Left lung (tissue), 10 donors: ENCODE data around the gene TACC3. TPM values are rescaled to one million over a fixed set of nuclear protein-coding genes. Genes with fewer than 3 reads are reported as not detected.

Source experiments
- ATAC-seq: fragments of 200-7000 bp; cut with Tn5 transposase; one replicate; pipeline ENCODE4 v1.9.1; 2020; ENCODE audit warnings: moderate library complexity
- DNase-seq, 4 donors: peaks; one replicate each; pipeline ENCODE4 v3.0.0-alpha.2; 2013 to 2020
- H3K27ac ChIP-seq, 2 donors: fragments of 200-600 bp; sonication (generic) in 1 of 2; one replicate each; pipeline versions ENCODE4 v1.5.0 to v1.8.0; 2020 to 2021
- H3K27me3 ChIP-seq, 2 donors: fragments of 200-600 bp; sonication (generic) in 1 of 2; one replicate each; pipeline versions ENCODE4 v1.5.0 to v1.8.0; 2020 to 2021
- H3K36me3 ChIP-seq, 2 donors: fragments of 200-600 bp; sonication (generic) in 1 of 2; one replicate each; pipeline versions ENCODE4 v1.5.0 to v1.8.0; 2020 to 2021
- H3K4me1 ChIP-seq, 2 donors: fragments of 200-600 bp; one replicate each; pipeline ENCODE4 v1.8.0; 2021
- H3K4me3 ChIP-seq, 2 donors: fragments of 200-600 bp; sonication (generic) in 1 of 2; one replicate each; pipeline versions ENCODE4 v1.5.0 to v1.8.0; 2020 to 2021; ENCODE audit warnings: mild to moderate bottlenecking in 1 of 2
- H3K9me3 ChIP-seq, 2 donors: fragments of 200-600 bp; sonication (generic) in 1 of 2; one replicate each; pipeline versions ENCODE4 v1.5.0 to v1.8.0; 2020 to 2021
- CTCF ChIP-seq, 2 donors: fragments of 200-600 bp; sonication (generic) in 1 of 2; IDR thresholded peaks; one replicate each; pipeline versions ENCODE4 v1.5.0 to v1.8.0; 2021; ENCODE audit warnings: antibody characterized with exemption in 2 of 2
- intact Hi-C, 2 donors: fragments of 100-400 bp; cut with DNase I; formaldehyde crosslinking; loops; one replicate each; pipeline versions ENCODE4 v1.11.2 to v1.14.2; 2022
- polyA plus RNA-seq, 6 donors: library from polyadenylated mRNA; unstranded; fragments of 120-200 nt; gene quantifications; one replicate each; pipeline ENCODE4 v1.2.1, GENCODE V29; 2013; ENCODE audit not compliant: insufficient read length in 6 of 6
- total RNA-seq, 2 donors: library from RNA; stranded (reverse); fragmentation: NEBNext Ultra II Directional; extraction: Animal tissue kit (Norgen Biotek cat#: 25700); gene quantifications; one replicate each; pipeline ENCODE4 v1.2.1, GENCODE V29; 2021
- donor health status: DM: no; HTN: yes; CAD: no.
- donor health status: DM: no; HTN: no; CAD: no.

TACC3 gene
- total and polyA plus RNA-seq, 8 donors, result 20.3 to 76.2 (median 44.7) TPM

GRCh38 chr4:1773754-1774153, 52.4 kb downstream of the TACC3 start:
- Histone ChIP-seq H3K4me1 (peaks cover 0 to 7% of the 10 kb centered on the region in 2 donors), H3K36me3 (no peaks in the 10 kb centered on the region), H3K27ac (no peak overlapping the region), H3K4me3 (no peak overlapping the region), H3K9me3 (no peaks in the 10 kb centered on the region), H3K27me3 (peaks cover under 1 to 34% of the 10 kb centered on the region in 2 donors)
- no peak for ATAC-seq
- intact Hi-C loops, result no loop called here
- DNase-seq, result no peak
- no peak for TF ChIP-seq CTCF (IDR thresholded peaks at IDR 0.05)

DNA sequence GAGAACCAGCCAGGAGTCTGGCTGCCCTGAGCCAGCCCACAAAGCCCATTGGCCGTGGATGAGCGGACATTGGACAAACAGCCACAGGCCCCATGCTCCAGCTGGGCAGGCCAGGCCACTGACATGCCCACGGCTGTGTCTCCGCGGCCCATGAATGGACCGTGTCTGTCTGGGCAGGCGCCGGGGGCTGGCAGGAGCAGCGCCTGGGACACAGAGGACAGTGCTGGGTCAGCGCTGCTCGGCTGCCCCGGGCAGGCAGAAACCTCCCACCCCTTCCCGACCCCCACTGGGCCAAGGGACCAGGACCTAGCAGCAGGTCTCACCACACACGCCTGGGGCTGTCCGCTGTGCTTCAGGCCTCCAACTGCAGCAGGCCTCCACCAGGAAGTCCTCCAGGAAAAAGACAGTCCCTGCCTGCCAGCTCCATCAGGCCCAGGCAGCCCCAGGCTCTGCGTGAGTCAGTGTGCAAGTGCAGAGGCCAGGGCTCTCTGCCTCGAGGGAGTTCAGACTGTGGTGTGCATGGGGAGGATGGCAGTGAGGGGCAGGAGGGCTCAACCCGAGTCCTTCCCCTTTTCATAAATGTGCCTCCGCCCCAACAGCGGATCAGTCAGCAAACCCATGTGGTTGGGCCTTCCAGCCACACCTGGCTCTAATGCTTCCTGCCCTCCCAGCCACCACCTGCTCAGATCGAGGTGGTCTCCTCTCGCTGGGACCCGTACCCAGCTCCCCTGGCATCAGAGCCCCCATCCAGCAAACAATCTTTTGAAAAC, 54.6 kb downstream of the TACC3 start:
- Histone ChIP-seq H3K27me3 (peaks cover 0 to 13% of the 10 kb centered on the region in 2 donors), H3K36me3 (no peaks in the 10 kb centered on the region), H3K9me3 (no peaks in the 10 kb centered on the region), H3K4me1 (peaks cover 0 to 4% of the 10 kb centered on the region in 2 donors), H3K27ac (no peak overlapping the region), H3K4me3 (no peak overlapping the region)
- intact Hi-C loops, result no loop called here
- TF ChIP-seq CTCF (IDR thresholded peaks at IDR 0.05), result no peak
- ATAC-seq, result no peak
- DNase-seq, result no peak

DNA sequence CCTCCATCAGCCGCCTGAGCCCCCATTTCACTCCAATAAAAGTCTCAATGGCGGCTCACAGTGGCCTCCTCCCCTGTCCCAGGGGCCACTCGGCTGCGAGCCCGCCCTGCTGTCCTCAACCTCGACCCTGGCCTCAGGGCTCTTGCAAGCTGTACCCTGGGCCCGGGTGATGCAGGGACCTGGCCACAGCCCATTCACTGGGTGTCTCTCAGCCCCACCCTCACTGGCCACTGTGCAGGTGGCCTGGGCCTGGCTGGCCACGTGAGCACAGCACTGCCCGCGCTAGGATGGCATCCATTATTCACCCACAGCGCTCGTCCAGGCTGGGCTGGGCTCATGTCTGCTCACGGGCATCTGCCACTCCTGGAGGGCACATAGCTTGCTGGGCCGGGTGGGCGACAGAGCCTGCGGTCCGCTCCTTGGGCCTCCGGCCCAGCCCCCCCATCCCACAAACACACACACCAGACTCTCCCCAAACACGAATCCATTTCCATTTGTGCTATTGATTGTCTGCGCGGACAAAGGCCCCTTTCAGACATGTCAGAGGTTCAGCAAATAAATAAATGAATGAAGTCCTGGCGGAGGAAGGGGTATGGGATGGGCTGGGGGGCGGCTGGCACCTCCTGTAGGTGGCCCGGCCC, 55.3 kb downstream of the TACC3 start:
- ATAC-seq (no peak), DNase-seq (no peak)
- no peak for TF ChIP-seq CTCF (IDR thresholded peaks at IDR 0.05)

GRCh38 chr4:1777822-1778641, 56.7 kb downstream of the TACC3 start:
- no peak for DNase-seq
- no peak overlapping the region for H3K4me3 ChIP-seq
- no peak for TF ChIP-seq CTCF (IDR thresholded peaks at IDR 0.05)
- intact Hi-C loops, result no loop called here
- H3K9me3 ChIP-seq, result no peaks in the 10 kb centered on the region
- peak; percentile 56 for ATAC-seq
- H3K27ac ChIP-seq, result no peak overlapping the region
- H3K36me3 ChIP-seq, result no peaks in the 10 kb centered on the region
- H3K4me1 ChIP-seq, result no peaks in the 10 kb centered on the region
- H3K27me3 ChIP-seq, result no peaks in the 10 kb centered on the region

More for the DNA sequence above, 55.3 kb downstream of the TACC3 start:
- no peak overlapping the region for H3K4me3 ChIP-seq
- H3K27ac ChIP-seq, result no peak overlapping the region
- no peaks in the 10 kb centered on the region for H3K36me3 ChIP-seq
- no peaks in the 10 kb centered on the region for H3K9me3 ChIP-seq
- no peaks in the 10 kb centered on the region for H3K4me1 ChIP-seq
- intact Hi-C loops, result no loop called here
- H3K27me3 ChIP-seq, result peaks cover 0 to 5% of the 10 kb centered on the region in 2 donors
